ENCODE results near the gene NCL. TPM values are rescaled to one million over a fixed set of nuclear protein-coding genes. Genes with fewer than 3 reads are reported as not detected.
"Not testable (repeated sequence)": the region's sequence is repeated elsewhere in the genome, so short reads cannot be mapped to it uniquely, and the experiment has no call there.

Gene NCL
- total RNA-seq, 2 donors from 2014 or later = 802 to 1,405 TPM

GRCh38 chr2:231433990-231434389 is 30.3 kb downstream of the NCL start:
- Mint-ChIP-seq H3K27ac (peak overlapping the region; percentile 62 to 66), H3K27me3 (no peaks in the 10 kb centered on the region), H3K36me3 (peaks cover 29% of the 10 kb centered on the region), H3K4me1 (ENCODE audit: low read depth in 2 of 2) (peaks cover 9 to 35% of the 10 kb centered on the region in 2 donors), H3K4me3 (peak overlapping the region; percentile 38), H3K9me3 (peaks cover 11% of the 10 kb centered on the region)
- ATAC-seq (peak; percentile 59 to 90), DNase-seq (ENCODE audit: low spot score) (no peak)

- no peaks in the 10 kb centered on the region for H3K27me3 Mint-ChIP-seq
- H3K4me3 Mint-ChIP-seq = peak overlapping the region; percentile 3
- DNase-seq (ENCODE audit: low spot score) (no peak), ATAC-seq (no peak)
- peaks cover 11% of the 10 kb centered on the region for H3K9me3 Mint-ChIP-seq
- peaks cover 17 to 42% of the 10 kb centered on the region in 2 donors for H3K4me1 Mint-ChIP-seq (ENCODE audit: low read depth in 2 of 2)
- no peak overlapping the region for H3K27ac Mint-ChIP-seq
- peaks cover 29% of the 10 kb centered on the region for H3K36me3 Mint-ChIP-seq
Measured at GRCh38 chr2:231431606-231432005, 32.7 kb downstream of the NCL start.

- H3K27ac Mint-ChIP-seq; H3K27me3 Mint-ChIP-seq; ATAC-seq; DNase-seq (ENCODE audit: low spot score); H3K4me3 Mint-ChIP-seq: not testable (repeated sequence)
- H3K9me3 Mint-ChIP-seq = peaks cover 11% of the 10 kb centered on the region
- peaks cover 27 to 51% of the 10 kb centered on the region in 2 donors for H3K4me1 Mint-ChIP-seq (ENCODE audit: low read depth in 2 of 2)
- H3K36me3 Mint-ChIP-seq = peaks cover 27% of the 10 kb centered on the region
Measured at GRCh38 chr2:231430437-231430836, 33.8 kb downstream of the NCL start.

- Mint-ChIP-seq H3K4me3 (no peak overlapping the region), H3K9me3 (peaks cover 11% of the 10 kb centered on the region), H3K4me1 (ENCODE audit: low read depth in 2 of 2) (peaks cover 31 to 54% of the 10 kb centered on the region in 2 donors), H3K27me3 (no peaks in the 10 kb centered on the region), H3K27ac (no peak overlapping the region), H3K36me3 (peaks cover 25% of the 10 kb centered on the region)
- ATAC-seq (no peak), DNase-seq (ENCODE audit: low spot score) (no peak)
Measured at GRCh38 chr2:231429901-231430300, 34.4 kb downstream of the NCL start.

GRCh38 chr2:231429152-231429551 is 35.1 kb downstream of the NCL start:
- H3K27me3 Mint-ChIP-seq = no peaks in the 10 kb centered on the region
- ATAC-seq (no peak), DNase-seq (ENCODE audit: low spot score) (no peak)
- H3K36me3 Mint-ChIP-seq = peaks cover 25% of the 10 kb centered on the region
- peak overlapping the region; percentile 24 for H3K4me3 Mint-ChIP-seq
- peaks cover 32 to 57% of the 10 kb centered on the region in 2 donors for H3K4me1 Mint-ChIP-seq (ENCODE audit: low read depth in 2 of 2)
- peaks cover 11% of the 10 kb centered on the region for H3K9me3 Mint-ChIP-seq
- peak overlapping the region in 1 of 2 donors; percentile 49 for H3K27ac Mint-ChIP-seq

GRCh38 chr2:231427116-231427515 is 37.2 kb downstream of the NCL start:
- H3K36me3 Mint-ChIP-seq = peaks cover 18% of the 10 kb centered on the region
- peak overlapping the region; percentile 93 for H3K4me3 Mint-ChIP-seq
- H3K27me3 Mint-ChIP-seq = no peaks in the 10 kb centered on the region
- H3K27ac Mint-ChIP-seq = peak overlapping the region; percentile 95 to 97
- DNase-seq (ENCODE audit: low spot score) (no peak), ATAC-seq (peak in 1 of 2 donors; percentile 39)
- H3K9me3 Mint-ChIP-seq = peaks cover 11% of the 10 kb centered on the region
- peaks cover 28 to 55% of the 10 kb centered on the region in 2 donors for H3K4me1 Mint-ChIP-seq (ENCODE audit: low read depth in 2 of 2)

- peaks cover 7% of the 10 kb centered on the region for H3K36me3 Mint-ChIP-seq
- H3K9me3 Mint-ChIP-seq = peaks cover 2% of the 10 kb centered on the region
- H3K4me3 Mint-ChIP-seq = peak overlapping the region; percentile 93
- H3K27me3 Mint-ChIP-seq = no peaks in the 10 kb centered on the region
- DNase-seq (ENCODE audit: low spot score) (peak; percentile 89), ATAC-seq (peak; percentile 92 to 94)
- peak overlapping the region; percentile 95 to 97 for H3K27ac Mint-ChIP-seq
- H3K4me1 Mint-ChIP-seq (ENCODE audit: low read depth in 2 of 2) = peaks cover 28 to 51% of the 10 kb centered on the region in 2 donors
Measured at GRCh38 chr2:231425811-231426703, 38.2 kb downstream of the NCL start.

GRCh38 chr2:231425291-231425810 is 38.9 kb downstream of the NCL start:
- Mint-ChIP-seq H3K27me3 (no peaks in the 10 kb centered on the region), H3K4me3 (peak overlapping the region; percentile 93), H3K9me3 (no peaks in the 10 kb centered on the region), H3K27ac (peak overlapping the region; percentile 95 to 97), H3K36me3 (no peaks in the 10 kb centered on the region), H3K4me1 (ENCODE audit: low read depth in 2 of 2) (peaks cover 28 to 48% of the 10 kb centered on the region in 2 donors)
- DNase-seq (ENCODE audit: low spot score) (no peak), ATAC-seq (peak; percentile 59 to 63)

- DNase-seq (ENCODE audit: low spot score) = no peak
- Mint-ChIP-seq H3K4me3 (no peak overlapping the region), H3K27ac (no peak overlapping the region), H3K4me1 (ENCODE audit: low read depth in 2 of 2) (peaks cover 25 to 40% of the 10 kb centered on the region in 2 donors), H3K36me3 (no peaks in the 10 kb centered on the region), H3K9me3 (no peaks in the 10 kb centered on the region), H3K27me3 (no peaks in the 10 kb centered on the region)
- ATAC-seq = no peak
Measured at GRCh38 chr2:231423176-231423575, 41.1 kb downstream of the NCL start.

GRCh38 chr2:231422056-231422455 is 42.2 kb downstream of the NCL start:
- peak overlapping the region; percentile 31 to 44 for H3K27ac Mint-ChIP-seq
- H3K27me3 Mint-ChIP-seq = no peaks in the 10 kb centered on the region
- H3K4me3 Mint-ChIP-seq = no peak overlapping the region
- H3K9me3 Mint-ChIP-seq = no peaks in the 10 kb centered on the region
- no peaks in the 10 kb centered on the region for H3K36me3 Mint-ChIP-seq
- ATAC-seq = no peak
- no peak for DNase-seq (ENCODE audit: low spot score)
- peaks cover 23 to 37% of the 10 kb centered on the region in 2 donors for H3K4me1 Mint-ChIP-seq (ENCODE audit: low read depth in 2 of 2)

- no peaks in the 10 kb centered on the region for H3K27me3 Mint-ChIP-seq
- no peak overlapping the region for H3K27ac Mint-ChIP-seq
- DNase-seq (ENCODE audit: low spot score) (no peak), ATAC-seq (no peak)
- no peak overlapping the region for H3K4me3 Mint-ChIP-seq
- H3K36me3 Mint-ChIP-seq = no peaks in the 10 kb centered on the region
- no peaks in the 10 kb centered on the region for H3K9me3 Mint-ChIP-seq
- H3K4me1 Mint-ChIP-seq (ENCODE audit: low read depth in 2 of 2) = peaks cover 14 to 28% of the 10 kb centered on the region in 2 donors
Measured at GRCh38 chr2:231421051-231421580, 43.2 kb downstream of the NCL start.

- Mint-ChIP-seq H3K9me3 (no peaks in the 10 kb centered on the region), H3K27ac (peak overlapping the region in 1 of 2 donors; percentile 31), H3K27me3 (no peaks in the 10 kb centered on the region), H3K4me1 (ENCODE audit: low read depth in 2 of 2) (peaks cover 0 to 17% of the 10 kb centered on the region in 2 donors), H3K4me3 (no peak overlapping the region), H3K36me3 (no peaks in the 10 kb centered on the region)
- DNase-seq (ENCODE audit: low spot score) (no peak), ATAC-seq (no peak)
Measured at GRCh38 chr2:231418820-231419640, 45.3 kb downstream of the NCL start.

- Mint-ChIP-seq H3K27ac (no peak overlapping the region), H3K4me1 (ENCODE audit: low read depth in 2 of 2) (peaks cover 4 to 5% of the 10 kb centered on the region in 2 donors), H3K4me3 (no peak overlapping the region), H3K36me3 (peaks cover 4% of the 10 kb centered on the region), H3K9me3 (no peaks in the 10 kb centered on the region), H3K27me3 (no peaks in the 10 kb centered on the region)
- no peak for ATAC-seq
- DNase-seq (ENCODE audit: low spot score) = no peak
Measured at GRCh38 chr2:231415029-231415428, 49.3 kb downstream of the NCL start.
